B cell (primary cell): ENCODE results near the gene ADAMTS18.

ENCODE experiments used
- CTCF ChIP-seq: fragments of 200-600 bp; IDR thresholded peaks from one replicate; pipeline ENCODE4 v1.8.0; 2022; ENCODE audit warnings: antibody characterized with exemption, mild to moderate bottlenecking
- EZH2 ChIP-seq: IDR thresholded peaks from 2 replicates; pipeline ENCODE4 v1.6.1; 2012; ENCODE audit warnings: borderline replicate concordance, low read depth, mild to moderate bottlenecking, moderate library complexity, low read length; ENCODE audit not compliant: insufficient read depth, poor library complexity, severe bottlenecking

GRCh38 chr16:77468831-77469230 lies 34.0 kb upstream of the ADAMTS18 start:
- TF ChIP-seq CTCF (no peak), EZH2 (no peak)
